Hepatocyte (in vitro differentiated cells): ENCODE measurements around the gene PHF23. TPM values are rescaled to one million over a fixed set of nuclear protein-coding genes. Genes with fewer than 3 reads are reported as not detected.

Experiments
- DNase-seq: peaks from one replicate; pipeline ENCODE4 v3.0.0-alpha.2; 2016; ENCODE audit warnings: low spot score
- H2AFZ ChIP-seq: fragments of 200-600 bp; sonication (generic); 2 replicates; pipeline ENCODE4 v1.6.0; 2016; ENCODE audit warnings: antibody characterized with exemption, mild to moderate bottlenecking
- H3K27ac ChIP-seq: fragments of 200-600 bp; sonication (generic); 2 replicates; pipeline ENCODE4 v1.5.1; 2016; ENCODE audit warnings: mild to moderate bottlenecking
- H3K27me3 ChIP-seq: fragments of 200-600 bp; sonication (generic); 2 replicates; pipeline ENCODE4 v1.6.1; 2016
- H3K36me3 ChIP-seq: fragments of 200-600 bp; sonication (generic); replicated peaks from 2 replicates; pipeline ENCODE4 v1.5.1; 2016; ENCODE audit warnings: low read depth; ENCODE audit not compliant: insufficient read depth
- H3K4me1 ChIP-seq: fragments of 200-600 bp; sonication (generic); 2 replicates; pipeline ENCODE4 v1.5.1; 2016; ENCODE audit warnings: mild to moderate bottlenecking, moderate library complexity; ENCODE audit not compliant: insufficient read depth
- H3K4me2 ChIP-seq: fragments of 200-600 bp; sonication (generic); 2 replicates; pipeline ENCODE4 v1.6.0; 2016
- H3K4me3 ChIP-seq: fragments of 200-600 bp; sonication (generic); 2 replicates; pipeline ENCODE4 v1.5.1; 2016; ENCODE audit warnings: mild to moderate bottlenecking
- H3K79me2 ChIP-seq: fragments of 200-600 bp; sonication (generic); 2 replicates; pipeline ENCODE4 v1.6.0; 2017; ENCODE audit warnings: mild to moderate bottlenecking
- H3K9me2 ChIP-seq: fragments of 200-600 bp; sonication (generic); replicated peaks from 2 replicates; pipeline ENCODE4 v1.6.0; 2017; ENCODE audit warnings: mild to moderate bottlenecking; ENCODE audit not compliant: insufficient read depth
- H3K9me3 ChIP-seq: fragments of 200-600 bp; sonication (generic); 2 replicates; pipeline ENCODE4 v1.5.1; 2016; ENCODE audit warnings: low read depth, mild to moderate bottlenecking
- H4K20me1 ChIP-seq: fragments of 200-600 bp; sonication (generic); 2 replicates; pipeline ENCODE4 v1.6.0; 2016; ENCODE audit warnings: mild to moderate bottlenecking; ENCODE audit not compliant: insufficient read depth, poor library complexity, severe bottlenecking
- EZH2 ChIP-seq: fragments of 200-600 bp; sonication (generic); IDR thresholded peaks from 2 replicates; pipeline ENCODE4 v1.6.1; 2016; ENCODE audit warnings: antibody characterized with exemption, mild to moderate bottlenecking, borderline replicate concordance
- EZH2phosphoT487 ChIP-seq: fragments of 200-600 bp; sonication (generic); IDR thresholded peaks from one replicate; pipeline ENCODE4 v1.6.1; 2018; ENCODE audit warnings: antibody characterized with exemption, mild to moderate bottlenecking, low read depth, moderate library complexity; ENCODE audit not compliant: unreplicated experiment, severe bottlenecking
- WGBS: methylation state at CpG from one replicate; pipeline ENCODE4 v1.1.6; 2016; ENCODE audit warnings: low lambda C conversion rate; ENCODE audit errors: missing lambda C conversion rate; 5-methylcytosine and 5-hydroxymethylcytosine counted together
- polyA plus RNA-seq: library from polyadenylated mRNA; unstranded; fragments of >200 nt; fragmentation: Nextera tagmentation; extraction: Ambion mirVana; gene quantifications from 2 replicates; pipeline ENCODE4 v1.2.1, GENCODE V29; 2016
- total RNA-seq: library from RNA; depleted of rRNA; stranded (reverse); fragments of >200 nt; gene quantifications from 2 replicates; pipeline ENCODE4 v1.2.3, GENCODE V29; 2014
- TF ChIP-seq, protein P1 (sequence below): fragments of 200-600 bp; sonication (generic); IDR thresholded peaks from 2 replicates; pipeline ENCODE4 v1.5.1; 2016; ENCODE audit warnings: antibody characterized with exemption, mild to moderate bottlenecking; ENCODE audit not compliant: poor library complexity

Gene PHF23
- total and polyA plus RNA-seq, 2 experiments from 2014 or later: 53.9 to 78.6 TPM

DNA sequence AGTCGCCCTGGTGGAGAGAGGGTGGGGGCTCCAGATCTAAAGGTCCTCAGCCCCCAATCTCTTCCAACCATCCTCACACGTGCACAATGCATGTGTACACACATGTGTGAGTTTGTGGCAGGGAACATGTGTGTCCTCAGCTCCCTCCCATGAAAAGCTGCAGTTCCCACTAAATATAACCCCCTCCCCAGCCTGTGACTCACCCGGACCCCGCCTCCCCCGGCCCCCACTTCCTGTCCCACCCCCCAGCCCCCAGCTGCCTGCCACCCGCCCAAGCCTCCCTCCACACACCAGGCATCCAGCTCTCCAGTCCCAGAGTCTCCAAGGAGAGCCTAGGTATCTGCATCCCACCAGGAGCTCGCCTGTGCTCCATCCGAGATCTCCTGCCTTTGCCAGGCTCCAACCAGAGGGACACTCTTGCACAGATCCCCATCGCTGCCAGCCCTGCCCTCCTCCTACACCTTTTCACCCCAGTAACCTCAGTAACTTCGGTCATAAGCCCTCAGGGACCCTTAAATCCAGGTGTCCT is 23.5 kb downstream of the PHF23 start:
- Histone ChIP-seq H3K79me2 (peaks cover 51% of the 10 kb centered on the region), H3K4me2 (peak overlapping the region; percentile 80), H4K20me1 (peaks cover 12% of the 10 kb centered on the region), H3K36me3 (no peaks in the 10 kb centered on the region), H3K9me3 (no peaks in the 10 kb centered on the region), H3K27ac (peak overlapping the region; percentile 82), H3K4me3 (no peak overlapping the region), H3K4me1 (peaks cover 36% of the 10 kb centered on the region), H2AFZ (no peak overlapping the region), H3K9me2 (no peaks in the 10 kb centered on the region), H3K27me3 (no peaks in the 10 kb centered on the region)
- no peak for DNase-seq
- 19% methylated on average over 10 of the region's 10 CpGs for WGBS
- TF ChIP-seq, protein P1, sequence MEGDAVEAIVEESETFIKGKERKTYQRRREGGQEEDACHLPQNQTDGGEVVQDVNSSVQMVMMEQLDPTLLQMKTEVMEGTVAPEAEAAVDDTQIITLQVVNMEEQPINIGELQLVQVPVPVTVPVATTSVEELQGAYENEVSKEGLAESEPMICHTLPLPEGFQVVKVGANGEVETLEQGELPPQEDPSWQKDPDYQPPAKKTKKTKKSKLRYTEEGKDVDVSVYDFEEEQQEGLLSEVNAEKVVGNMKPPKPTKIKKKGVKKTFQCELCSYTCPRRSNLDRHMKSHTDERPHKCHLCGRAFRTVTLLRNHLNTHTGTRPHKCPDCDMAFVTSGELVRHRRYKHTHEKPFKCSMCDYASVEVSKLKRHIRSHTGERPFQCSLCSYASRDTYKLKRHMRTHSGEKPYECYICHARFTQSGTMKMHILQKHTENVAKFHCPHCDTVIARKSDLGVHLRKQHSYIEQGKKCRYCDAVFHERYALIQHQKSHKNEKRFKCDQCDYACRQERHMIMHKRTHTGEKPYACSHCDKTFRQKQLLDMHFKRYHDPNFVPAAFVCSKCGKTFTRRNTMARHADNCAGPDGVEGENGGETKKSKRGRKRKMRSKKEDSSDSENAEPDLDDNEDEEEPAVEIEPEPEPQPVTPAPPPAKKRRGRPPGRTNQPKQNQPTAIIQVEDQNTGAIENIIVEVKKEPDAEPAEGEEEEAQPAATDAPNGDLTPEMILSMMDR: no peak
- TF ChIP-seq EZH2phosphoT487 (no peak), EZH2 (no peak)

DNA sequence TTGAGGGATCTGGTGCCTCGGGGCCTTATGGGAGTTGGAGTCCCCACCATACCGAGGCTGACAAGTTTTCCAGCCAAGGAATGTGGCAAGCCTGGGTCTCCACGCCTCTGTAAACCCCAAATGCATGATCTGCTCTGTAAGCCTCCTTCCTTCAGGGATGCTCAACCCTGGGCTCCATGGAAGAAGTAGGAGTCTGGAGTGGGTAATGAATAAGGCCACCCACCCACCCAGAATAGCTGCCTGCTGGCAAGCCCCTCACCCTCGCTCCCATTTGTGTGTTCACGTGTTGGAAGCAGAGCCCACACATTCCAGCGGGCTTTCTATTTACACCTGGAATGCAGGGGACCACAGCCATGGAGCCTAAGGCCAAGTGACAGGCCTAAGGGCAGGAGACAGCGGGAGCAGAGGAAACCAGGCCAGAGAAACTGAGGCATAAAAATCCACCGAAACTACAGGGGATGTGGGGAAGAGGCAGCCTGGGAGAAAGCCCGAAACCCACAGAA is 24.1 kb downstream of the PHF23 start:
- H4K20me1 ChIP-seq: peaks cover 12% of the 10 kb centered on the region
- H3K9me2 ChIP-seq: no peaks in the 10 kb centered on the region
- TF ChIP-seq, protein P1: no peak
- TF ChIP-seq EZH2phosphoT487: no peak
- TF ChIP-seq EZH2: no peak
- peaks cover 34% of the 10 kb centered on the region for H3K4me1 ChIP-seq
- H3K9me3 ChIP-seq: no peaks in the 10 kb centered on the region
- peak overlapping the region; percentile 82 for H3K27ac ChIP-seq
- H2AFZ ChIP-seq: no peak overlapping the region
- no peak overlapping the region for H3K4me3 ChIP-seq
- H3K36me3 ChIP-seq: no peaks in the 10 kb centered on the region
- H3K79me2 ChIP-seq: peaks cover 56% of the 10 kb centered on the region
- DNase-seq: no peak
- 8% methylated on average over 9 of the region's 9 CpGs for WGBS
- peak overlapping the region; percentile 80 for H3K4me2 ChIP-seq
- H3K27me3 ChIP-seq: no peaks in the 10 kb centered on the region

DNA sequence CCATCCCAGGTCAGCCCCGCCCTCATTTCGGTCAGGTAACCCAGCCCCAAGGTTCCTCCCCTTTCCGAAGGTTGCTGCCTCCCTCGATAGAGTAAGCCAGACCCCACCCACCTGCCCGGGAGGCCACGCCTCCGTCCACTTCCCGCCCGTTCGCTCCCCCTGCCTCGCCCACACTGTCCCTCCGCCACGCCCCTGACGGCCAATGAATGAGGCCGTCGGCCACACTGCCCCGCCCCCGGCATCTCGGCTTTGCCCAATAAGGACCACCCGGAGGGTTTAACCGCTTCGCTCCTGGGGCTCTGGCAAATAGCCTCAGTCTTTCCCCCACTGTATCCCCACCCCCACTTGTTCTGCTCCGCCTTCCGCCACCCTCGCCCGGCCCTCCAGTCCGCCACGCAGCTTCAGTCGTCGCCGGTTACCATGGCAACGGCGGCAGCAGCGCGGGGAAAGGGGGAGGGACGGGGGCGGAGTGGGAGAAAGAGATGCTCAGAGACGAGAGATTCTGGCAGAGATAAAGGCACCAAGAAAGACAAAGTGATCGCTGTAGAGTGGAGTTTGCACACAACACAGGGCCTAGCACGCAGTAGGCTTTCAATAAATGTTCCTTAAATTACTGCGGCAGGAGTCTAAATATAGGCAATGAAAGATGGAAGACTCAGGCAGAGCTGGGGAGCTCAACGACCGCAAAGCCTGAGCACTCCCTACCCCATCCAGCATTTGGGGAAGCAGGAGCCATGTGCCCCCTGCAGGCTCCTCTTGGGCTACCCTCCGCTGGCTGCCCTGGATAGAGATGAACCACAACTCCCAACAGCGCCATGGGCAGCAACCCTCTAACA is 24.7 kb downstream of the PHF23 start:
- H3K4me1 ChIP-seq: peaks cover 34% of the 10 kb centered on the region
- H2AFZ ChIP-seq: no peak overlapping the region
- H3K9me3 ChIP-seq: no peaks in the 10 kb centered on the region
- H3K27me3 ChIP-seq: no peaks in the 10 kb centered on the region
- no peaks in the 10 kb centered on the region for H3K36me3 ChIP-seq
- peaks cover 12% of the 10 kb centered on the region for H4K20me1 ChIP-seq
- TF ChIP-seq, protein P1: peak; percentile 52
- TF ChIP-seq EZH2phosphoT487: no peak
- H3K9me2 ChIP-seq: no peaks in the 10 kb centered on the region
- peak; percentile 99 for DNase-seq
- H3K27ac ChIP-seq: peak overlapping the region; percentile 75
- H3K4me2 ChIP-seq: peak overlapping the region; percentile 80
- under 1% methylated on average over 40 of the region's 45 CpGs for WGBS
- H3K79me2 ChIP-seq: peaks cover 60% of the 10 kb centered on the region
- peak overlapping the region; percentile 20 for H3K4me3 ChIP-seq
